Measurements from ENCODE around the gene ZBP1.

The ZBP1 gene

DNA sequence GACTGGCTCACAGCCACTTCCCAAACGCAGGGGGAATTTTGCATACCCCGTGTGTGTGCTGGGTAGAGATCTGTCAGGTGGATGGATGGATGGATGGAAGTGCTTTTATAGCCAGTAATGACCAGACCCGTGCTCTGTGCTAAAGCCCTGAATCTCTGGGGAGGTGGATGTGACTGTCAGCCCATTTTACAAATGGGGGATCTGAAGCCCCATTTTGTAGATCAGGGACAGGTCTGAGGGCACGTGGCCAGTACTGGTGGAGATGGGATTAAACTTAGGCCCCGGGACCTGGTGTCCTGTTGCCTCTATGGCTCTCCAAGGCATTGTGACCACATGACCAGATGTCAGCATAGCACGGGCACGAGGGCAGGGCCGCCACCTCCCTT is 38.2 kb upstream of the ZBP1 start:
- DNase-seq: no peak

- peak; percentile 55 for DNase-seq
Observed at GRCh38 chr20:57657535-57658446, 37.6 kb upstream of the ZBP1 start.

DNA sequence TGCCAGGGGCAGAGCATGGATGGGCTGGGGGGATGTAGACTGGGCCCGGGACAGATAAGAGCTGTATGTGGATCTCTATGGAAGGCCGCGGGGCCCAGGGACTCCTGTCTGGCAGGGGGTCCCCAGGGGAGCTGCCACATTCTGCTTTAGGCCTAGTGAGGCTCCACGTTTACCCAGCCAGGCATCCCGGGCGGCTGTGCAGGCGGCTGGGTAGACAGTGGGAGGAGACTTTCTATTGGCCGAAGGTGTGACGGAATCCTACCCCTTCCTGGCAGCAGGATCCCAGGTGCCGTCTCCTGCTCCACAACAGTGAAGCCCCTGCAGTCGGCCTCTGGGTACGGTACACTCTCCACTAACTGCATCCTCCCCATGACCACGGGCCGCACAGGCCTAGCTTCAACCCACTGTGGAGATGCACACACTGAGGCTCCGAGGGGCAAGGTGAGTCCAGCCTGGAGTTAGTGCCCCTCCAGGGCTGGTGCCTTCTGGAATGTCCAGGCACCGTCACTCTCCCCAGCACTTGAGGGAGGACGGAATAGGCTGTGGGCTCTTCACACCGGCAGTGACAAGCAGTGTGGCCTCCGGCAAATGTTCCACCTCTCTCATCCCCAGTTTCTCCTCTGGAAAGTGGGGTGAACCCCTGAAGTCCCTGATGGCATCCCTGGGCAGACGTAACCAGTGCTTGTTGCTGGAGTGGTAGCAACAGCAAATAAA is 36.8 kb upstream of the ZBP1 start:
- no peak for DNase-seq

DNA sequence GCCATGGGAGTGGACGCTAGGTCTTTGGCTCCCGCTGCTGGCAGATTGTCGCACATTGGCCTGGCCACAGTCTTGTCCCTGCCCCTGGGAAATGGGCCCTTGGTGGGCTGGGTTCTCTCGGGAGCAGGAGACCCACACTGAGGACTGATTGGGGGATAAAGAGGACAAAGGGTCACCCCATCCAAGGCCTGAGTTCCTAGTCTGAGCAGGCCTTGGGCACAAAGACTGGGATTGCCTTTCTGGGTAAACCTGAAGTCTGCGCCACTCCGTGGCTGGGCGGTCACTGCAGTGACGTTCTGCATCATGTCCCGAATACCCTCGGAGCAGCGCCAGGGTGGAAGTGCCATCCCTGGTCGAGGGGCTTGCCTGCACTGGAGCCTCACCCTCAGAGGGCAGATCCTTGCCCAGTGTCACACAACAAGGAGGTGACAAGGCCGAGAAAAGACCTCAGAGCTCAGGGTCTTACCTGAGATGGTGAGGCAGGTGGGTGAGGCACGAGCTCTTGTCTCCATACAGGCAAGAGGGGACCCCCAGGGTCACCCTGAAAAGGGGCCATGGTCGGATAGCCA is 36.1 kb upstream of the ZBP1 start:
- no peak for DNase-seq

DNA sequence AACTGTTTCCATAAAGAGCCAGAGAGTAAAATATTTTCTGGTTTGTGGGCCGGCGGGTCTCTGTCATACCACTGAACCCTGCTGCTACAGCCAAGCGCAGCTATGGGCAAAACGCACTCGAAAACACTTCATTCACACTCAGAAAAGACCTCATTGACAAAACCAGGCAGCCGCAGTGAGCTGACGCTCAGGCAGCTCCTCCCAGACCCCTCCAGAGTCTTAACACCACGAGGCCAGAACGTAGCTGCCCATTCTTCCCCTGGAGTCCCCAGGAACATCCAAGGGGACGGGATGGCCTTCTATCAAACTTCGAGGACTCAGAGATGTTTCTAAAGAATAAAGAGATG is 35.6 kb upstream of the ZBP1 start:
- DNase-seq: no peak

GRCh38 chr20:57654998-57655808 is 35.0 kb upstream of the ZBP1 start:
- DNase-seq: no peak

DNA sequence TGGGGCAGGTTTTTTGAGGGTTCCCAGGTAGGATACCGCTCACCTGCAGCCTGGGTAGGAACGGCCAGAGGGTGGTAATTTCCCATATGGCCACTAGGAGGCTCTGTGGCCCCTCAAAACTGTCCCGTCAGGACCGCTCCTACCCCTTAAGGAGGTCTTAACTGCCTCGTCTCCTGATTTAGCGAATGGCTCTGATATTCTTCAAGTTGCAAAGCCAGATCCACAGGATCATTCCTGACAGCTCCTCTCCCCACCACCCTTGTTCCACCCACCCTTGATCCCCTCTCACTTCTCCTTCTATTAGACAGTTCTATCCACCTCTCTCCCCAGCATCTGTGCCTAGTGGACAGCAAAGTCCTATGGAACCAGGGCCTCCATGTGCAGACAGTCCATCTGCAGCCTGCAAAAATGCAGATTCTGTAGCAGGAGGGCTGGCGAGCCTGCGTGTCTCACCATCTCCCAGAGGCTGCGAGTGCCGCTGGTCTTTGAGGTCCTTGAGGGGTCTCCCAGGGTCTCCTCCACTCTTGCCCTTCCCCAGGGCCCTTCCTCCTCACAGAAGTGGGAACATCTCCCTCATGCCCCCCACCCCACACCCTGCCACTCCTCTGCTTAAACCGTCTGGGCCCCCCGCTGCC is 34.3 kb upstream of the ZBP1 start:
- peak; percentile 13 for DNase-seq

DNA sequence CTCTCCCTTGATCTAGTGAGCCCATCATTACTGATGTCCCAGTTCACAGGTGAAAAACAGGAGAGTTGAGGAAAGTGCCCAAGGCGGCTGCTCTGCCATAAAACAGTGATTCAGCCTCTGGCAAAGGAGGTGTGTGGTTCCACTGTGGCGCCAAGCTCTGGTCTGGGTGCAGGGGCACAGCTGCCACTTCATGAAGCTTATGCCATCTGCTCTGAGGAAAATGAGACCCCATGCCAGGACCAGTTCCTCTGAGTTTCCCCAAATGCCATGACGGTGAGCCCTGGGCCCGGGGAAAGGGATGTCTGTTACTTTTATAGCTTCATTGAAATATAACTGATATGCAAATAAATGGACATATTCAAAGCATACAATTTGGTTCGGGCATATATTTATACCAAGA is 33.7 kb upstream of the ZBP1 start:
- DNase-seq: no peak

GRCh38 chr20:57653546-57653900 is 33.3 kb upstream of the ZBP1 start:
- no peak for DNase-seq

DNA sequence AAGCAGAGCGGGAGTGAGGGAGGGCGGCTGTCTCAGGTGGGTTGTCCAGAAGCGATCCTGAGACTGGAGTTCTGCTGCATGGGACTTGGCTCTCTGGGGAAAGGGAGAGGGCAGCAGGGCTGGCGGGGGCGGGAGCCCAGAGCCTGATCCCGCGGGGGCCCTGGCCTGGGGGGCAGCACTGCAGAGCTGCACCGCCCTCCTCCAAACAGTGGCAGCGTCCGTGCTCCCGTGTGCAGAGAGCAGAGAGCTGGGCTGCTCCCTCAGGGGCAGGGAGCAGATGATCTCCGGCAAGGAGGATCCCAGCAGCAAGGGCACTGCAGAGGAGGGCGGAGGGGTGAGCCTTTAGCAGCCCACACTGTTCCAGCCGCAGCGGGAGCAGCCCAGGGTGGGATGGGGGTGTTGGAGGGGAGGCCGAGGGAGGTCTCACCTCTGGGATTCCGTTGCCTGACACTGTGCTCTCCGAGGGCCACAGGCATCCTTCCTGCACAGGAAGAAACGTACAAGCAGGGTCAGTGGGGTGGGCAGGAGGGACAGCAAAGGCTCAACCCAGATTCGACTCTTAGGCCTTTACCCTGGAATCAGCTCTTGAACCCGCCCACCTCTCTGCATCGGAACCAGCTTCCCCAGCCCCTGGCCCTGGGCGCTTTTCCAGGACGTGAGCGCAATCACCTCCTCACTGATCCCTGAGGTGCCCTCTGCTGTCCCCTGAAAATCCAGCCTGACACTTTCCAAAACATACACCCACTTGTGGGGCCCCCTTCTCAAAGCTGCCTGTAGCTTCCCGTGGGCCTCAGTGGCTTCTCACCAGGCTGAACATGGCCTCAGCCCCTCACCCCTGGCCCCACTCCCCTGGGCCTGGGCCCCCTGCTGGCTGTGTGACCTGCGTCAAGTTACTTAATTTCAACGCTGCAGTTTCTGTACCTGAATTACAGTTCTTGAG is 32.6 kb upstream of the ZBP1 start:
- no peak for DNase-seq

DNA sequence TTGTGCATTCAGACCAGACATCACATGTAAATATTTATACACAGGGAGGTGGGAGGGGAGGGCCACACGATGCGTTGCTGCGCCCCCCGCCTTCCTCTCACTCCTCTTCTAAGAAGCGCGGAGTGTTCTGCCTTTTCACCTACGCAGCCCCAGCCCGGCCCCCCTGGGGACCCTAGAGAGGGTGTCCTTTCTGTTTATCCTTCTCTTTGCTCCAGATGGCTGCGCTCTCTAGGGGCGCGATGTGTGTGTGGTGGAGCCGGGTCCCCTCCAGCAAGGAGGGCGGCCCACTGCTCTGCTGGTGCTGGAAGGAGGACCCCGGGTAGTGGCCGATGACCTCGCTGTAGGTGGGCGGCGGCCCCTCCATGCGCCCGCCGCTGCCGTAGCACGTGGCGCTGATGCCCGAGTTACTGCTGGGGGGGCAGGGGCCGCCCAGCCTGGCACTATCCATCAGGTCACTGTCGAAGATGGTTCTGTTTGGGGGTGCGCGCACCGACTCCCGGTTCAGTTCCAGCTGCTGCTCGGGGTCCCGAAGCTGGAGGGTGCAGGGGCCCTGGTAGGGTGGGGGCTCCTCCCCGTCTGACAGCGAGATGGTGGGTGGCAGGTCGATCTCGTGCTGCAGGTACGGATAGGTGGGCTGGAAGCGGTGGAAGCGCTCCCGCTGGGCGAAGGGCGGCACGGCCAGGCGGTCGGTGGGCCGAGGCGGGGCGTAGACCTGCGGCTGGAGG is 31.8 kb upstream of the ZBP1 start:
- no peak for DNase-seq

DNA sequence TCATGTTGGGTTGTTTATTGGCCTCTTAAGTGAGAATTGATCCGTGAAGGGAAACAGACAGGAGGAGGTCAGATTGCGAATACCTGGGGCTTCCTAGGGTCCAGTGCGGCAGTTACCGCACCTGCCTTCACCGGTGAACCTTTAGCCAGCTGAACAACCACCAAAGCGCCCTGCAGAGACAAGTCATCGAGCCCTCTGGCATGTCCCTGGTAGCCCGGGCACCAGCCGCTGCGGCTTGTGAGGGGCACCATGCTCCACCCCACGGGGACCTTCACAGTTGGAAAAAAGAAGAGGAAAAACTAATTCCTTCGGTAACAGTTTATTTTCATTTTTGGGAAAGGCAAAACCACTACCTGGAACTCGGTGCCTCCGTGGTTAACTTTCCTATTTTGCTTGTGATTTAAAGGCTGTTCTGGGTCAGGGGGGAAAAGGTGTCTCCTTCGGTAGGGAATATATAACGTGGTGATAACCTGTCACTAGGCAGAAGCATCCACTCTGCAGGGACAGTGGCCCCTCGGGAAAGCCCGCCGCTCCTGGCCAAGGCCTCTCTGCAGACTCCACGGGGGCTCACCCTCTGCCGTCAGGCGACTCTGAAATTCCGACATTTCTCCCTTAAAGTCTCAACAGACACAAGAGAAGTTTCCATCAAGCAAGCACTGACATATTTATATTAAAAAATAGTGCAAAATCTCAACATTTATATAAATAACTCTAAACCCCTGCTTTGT is 30.7 kb upstream of the ZBP1 start:
- DNase-seq: peak; percentile 62

DNA sequence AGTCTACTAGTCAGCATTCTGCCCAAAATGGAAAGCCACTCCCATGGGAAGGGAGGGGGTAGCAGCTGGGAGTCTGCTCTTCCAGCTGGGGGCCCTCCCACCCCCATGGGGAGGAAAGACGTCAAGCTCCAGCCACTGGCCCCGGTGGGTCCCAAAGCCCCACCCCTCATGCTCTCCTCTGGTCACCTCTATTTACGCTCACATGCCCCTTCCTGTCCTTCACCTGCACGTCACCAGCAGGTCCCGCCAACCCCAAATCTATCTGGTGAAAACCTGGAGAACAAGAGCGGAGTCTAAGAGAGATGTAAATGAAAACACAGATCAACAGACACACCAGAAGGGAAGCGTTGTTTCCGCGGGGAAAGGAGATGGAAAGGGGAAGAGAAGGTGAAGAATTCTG is 30.0 kb upstream of the ZBP1 start:
- DNase-seq: no peak

- DNase-seq: no peak
Observed at GRCh38 chr20:57649617-57650015, 29.4 kb upstream of the ZBP1 start.

DNA sequence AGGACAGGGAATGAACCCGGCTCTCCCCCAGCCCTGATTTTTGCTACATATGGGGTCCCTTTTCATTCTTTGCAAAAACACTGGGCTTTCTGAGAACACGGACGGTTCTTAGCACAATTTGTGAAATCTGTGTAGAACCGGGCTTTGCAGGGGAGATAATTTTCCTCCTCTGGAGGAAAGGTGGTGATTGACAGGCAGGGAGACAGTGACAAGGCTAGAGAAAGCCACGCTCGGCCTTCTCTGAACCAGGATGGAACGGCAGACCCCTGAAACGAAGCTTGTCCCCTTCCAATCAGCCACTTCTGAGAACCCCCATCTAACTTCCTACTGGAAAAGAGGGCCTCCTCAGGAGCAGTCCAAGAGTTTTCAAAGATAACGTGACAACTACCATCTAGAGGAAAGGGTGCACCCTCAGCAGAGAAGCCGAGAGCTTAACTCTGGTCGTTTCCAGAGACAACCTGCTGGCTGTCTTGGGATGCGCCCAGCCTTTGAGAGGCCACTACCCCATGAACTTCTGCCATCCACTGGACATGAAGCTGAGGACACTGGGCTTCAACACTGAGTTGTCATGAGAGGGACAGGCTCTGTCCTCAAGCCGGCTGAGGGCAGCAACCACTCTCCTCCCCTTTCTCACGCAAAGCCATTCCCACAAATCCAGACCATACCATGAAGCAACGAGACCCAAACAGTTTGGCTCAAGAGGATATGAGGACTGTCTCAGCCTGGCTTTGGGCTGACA is 28.8 kb upstream of the ZBP1 start:
- DNase-seq: no peak

DNA sequence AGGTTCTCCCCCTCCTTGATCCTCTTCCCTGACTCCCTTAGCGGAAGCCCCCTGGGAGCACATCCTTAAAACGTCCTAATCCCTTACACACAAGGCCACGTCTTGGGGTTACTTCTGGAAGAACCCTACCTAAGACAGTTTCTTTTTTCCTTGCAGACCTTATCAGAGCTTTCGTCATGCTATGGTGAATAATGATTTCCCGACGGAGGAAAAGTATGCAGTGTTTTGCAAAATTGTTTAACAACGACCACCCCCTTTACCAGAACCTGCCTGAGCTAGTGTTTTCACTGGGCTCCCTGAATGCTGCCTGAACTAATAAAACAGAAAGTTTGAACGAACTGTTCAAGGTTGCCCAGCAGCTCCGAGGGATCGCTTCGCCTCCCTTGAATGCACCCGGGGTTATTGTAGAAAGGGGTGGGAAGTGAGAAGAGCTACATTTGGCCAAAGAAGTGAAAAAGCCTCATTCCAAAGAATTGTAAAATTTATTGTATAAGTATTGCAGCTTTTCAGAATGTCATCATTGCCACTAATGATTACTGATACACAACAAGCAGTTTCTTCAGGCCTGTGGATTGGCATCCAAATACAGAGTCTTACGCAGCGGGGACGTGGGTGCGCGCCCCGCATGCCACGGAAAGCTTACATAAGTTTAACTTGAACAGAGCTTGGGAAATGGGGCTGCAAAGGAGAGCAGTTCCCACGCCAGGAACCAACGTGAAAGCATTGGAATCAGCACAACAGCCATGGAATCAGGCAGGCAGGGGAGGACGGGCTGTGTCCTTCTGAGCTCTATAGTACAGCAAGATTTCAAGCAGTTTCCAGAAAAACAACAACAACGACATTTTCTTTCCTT is 27.9 kb upstream of the ZBP1 start:
- no peak for DNase-seq

DNA sequence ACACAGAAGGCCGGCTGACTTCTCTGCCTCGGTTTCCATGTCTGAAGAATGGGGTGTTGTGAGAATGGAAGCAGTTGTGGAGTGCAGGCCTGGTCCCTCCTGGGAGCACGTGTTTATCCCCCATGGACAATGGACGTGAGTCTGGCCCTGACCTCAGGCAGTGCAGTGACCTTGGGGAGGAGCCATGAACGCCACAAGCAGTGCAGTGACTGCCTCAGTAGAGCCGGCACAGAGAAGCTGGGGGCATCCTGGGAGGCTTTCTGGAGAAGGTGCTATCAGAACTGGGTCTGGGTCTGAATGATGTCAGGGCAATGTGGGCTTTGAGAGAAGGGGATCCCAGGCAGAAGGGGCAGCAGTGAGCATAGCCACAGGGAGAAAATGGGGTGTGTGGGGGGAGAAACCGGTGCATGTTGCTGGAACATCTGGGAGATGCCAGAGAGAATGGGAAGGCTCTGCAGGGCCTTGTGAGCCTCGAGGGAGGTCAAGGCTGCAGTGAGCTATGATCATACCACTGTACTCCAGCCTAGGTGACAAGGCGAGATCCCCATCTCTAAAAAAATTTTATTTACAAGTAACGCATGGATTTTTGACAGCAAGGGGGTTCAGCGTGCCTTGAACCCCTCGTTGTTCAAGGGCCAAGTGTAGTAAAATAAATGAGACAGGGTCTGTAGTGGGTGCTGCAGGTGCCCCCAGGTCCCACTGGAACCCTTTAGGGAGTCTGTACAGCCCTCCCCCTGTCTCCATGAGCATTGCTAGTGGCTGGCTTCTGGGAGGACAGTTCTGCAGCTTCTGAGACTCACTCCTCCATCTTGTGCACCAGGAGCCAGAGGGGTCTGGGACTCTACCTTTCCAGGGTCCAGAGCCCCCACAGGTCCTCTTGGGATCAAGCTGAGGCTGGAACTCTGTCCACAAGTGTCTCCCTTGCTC is 27.0 kb upstream of the ZBP1 start:
- DNase-seq: no peak

GRCh38 chr20:57638895-57639236 is 18.6 kb upstream of the ZBP1 start:
- no peak for DNase-seq

All from NCI-H2029 treated with DMSO at 0.1 percent for 48 hours (cell line).